Effector memory CD4-positive, alpha-beta T cell (primary cell): ENCODE results near the gene CFAP221.

Experiments used
- DNase-seq, 3 donors: peaks; one replicate each; pipeline ENCODE4 v3.0.0-alpha.2; 2020
- H3K27ac ChIP-seq: 2 replicates; pipeline ENCODE4 v1.7.0; 2013; ENCODE audit warnings: mild to moderate bottlenecking, low read length, moderate library complexity; ENCODE audit not compliant: insufficient read depth, poor library complexity, severe bottlenecking
- H3K27me3 ChIP-seq: replicated peaks from 2 replicates; pipeline ENCODE4 v1.7.0; 2013; ENCODE audit warnings: mild to moderate bottlenecking, low read length; ENCODE audit not compliant: insufficient read depth, control insufficient read depth, poor library complexity, severe bottlenecking
- H3K36me3 ChIP-seq: 2 replicates; pipeline ENCODE4 v1.7.0; 2013; ENCODE audit warnings: mild to moderate bottlenecking, low read length, moderate library complexity; ENCODE audit not compliant: control insufficient read depth, insufficient read depth
- H3K4me1 ChIP-seq: 2 replicates; pipeline ENCODE4 v1.7.0; 2013; ENCODE audit warnings: low read length, mild to moderate bottlenecking; ENCODE audit not compliant: control insufficient read depth, insufficient read depth, poor library complexity, severe bottlenecking
- H3K4me3 ChIP-seq: 2 replicates; pipeline ENCODE4 v1.7.0; 2013; ENCODE audit warnings: low read length, low read depth, mild to moderate bottlenecking; ENCODE audit not compliant: insufficient read depth, poor library complexity, severe bottlenecking
- H3K9me3 ChIP-seq: 2 replicates; pipeline ENCODE4 v1.7.0; 2013; ENCODE audit warnings: mild to moderate bottlenecking, low read length, moderate library complexity; ENCODE audit not compliant: control insufficient read depth

CFAP221 gene

GRCh38 chr2:119650206-119650605, 106.0 kb downstream of the CFAP221 start:
- H3K9me3 ChIP-seq, result no peaks in the 10 kb centered on the region
- DNase-seq, result no peak
- H3K27me3 ChIP-seq, result no peaks in the 10 kb centered on the region
- H3K4me1 ChIP-seq, result no peaks in the 10 kb centered on the region
- H3K4me3 ChIP-seq, result no peak overlapping the region
- no peak overlapping the region for H3K27ac ChIP-seq
- no peaks in the 10 kb centered on the region for H3K36me3 ChIP-seq

GRCh38 chr2:119650846-119651370, 106.7 kb downstream of the CFAP221 start:
- H3K4me3 ChIP-seq, result no peak overlapping the region
- no peaks in the 10 kb centered on the region for H3K9me3 ChIP-seq
- no peak overlapping the region for H3K27ac ChIP-seq
- H3K27me3 ChIP-seq, result no peaks in the 10 kb centered on the region
- no peaks in the 10 kb centered on the region for H3K36me3 ChIP-seq
- no peaks in the 10 kb centered on the region for H3K4me1 ChIP-seq
- DNase-seq, result no peak

DNA sequence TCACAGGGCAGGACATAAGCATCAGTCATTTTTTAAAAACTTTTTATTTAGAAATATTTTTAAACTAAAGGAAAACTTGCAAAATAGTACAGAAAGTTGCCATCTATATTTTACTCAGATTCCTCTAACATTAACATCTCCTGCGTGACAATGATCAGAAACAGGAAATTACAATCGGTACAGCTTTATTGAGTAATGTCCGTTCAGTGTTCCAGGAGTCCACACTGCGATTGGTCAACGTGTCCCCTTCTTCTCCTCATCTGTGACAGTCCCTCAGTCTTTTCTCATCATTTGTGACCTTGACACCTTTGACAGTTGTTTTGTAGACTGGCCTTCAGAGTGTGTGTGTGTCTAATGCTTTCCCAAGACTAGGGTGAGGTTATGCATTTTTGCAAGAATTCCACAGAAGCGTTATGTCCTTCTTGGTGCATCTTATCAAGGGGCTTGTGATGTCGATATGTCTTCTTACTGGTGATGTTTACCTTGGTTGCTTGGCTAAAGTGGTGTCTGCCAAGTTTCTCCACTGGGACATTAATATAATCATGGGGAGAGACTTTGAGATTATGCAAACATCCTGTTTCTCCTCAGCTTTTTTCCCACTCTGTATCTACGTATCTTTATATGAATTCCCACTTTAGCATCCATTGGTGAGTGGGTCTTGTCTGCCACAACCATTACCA, 113.4 kb downstream of the CFAP221 start:
- DNase-seq, result no peak
- Histone ChIP-seq H3K27ac (no peak overlapping the region), H3K4me3 (no peak overlapping the region), H3K4me1 (no peaks in the 10 kb centered on the region), H3K27me3 (no peaks in the 10 kb centered on the region), H3K9me3 (no peaks in the 10 kb centered on the region), H3K36me3 (no peaks in the 10 kb centered on the region)

GRCh38 chr2:119659601-119660342, 115.5 kb downstream of the CFAP221 start:
- H3K4me1 ChIP-seq, result no peaks in the 10 kb centered on the region
- DNase-seq, result no peak
- H3K4me3 ChIP-seq, result no peak overlapping the region
- no peaks in the 10 kb centered on the region for H3K36me3 ChIP-seq
- no peak overlapping the region for H3K27ac ChIP-seq
- no peaks in the 10 kb centered on the region for H3K27me3 ChIP-seq
- no peaks in the 10 kb centered on the region for H3K9me3 ChIP-seq

DNA sequence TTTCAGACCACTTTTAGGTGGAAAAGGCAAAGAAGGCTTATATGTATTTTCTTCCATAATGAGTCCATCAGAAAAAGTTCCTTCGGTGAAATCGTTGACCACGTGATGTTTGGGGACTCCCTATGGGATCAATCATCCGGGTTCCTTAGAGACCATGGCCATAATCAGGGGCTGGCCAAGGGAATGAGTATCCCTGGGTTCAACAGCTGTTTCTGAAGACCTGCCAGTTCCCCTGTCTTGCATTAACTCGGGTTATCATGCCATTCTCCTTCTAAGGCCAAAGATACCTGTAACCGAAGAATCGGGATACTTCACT, 116.1 kb downstream of the CFAP221 start:
- H3K9me3 ChIP-seq, result no peaks in the 10 kb centered on the region
- H3K4me3 ChIP-seq, result no peak overlapping the region
- no peak overlapping the region for H3K27ac ChIP-seq
- DNase-seq, result no peak
- no peaks in the 10 kb centered on the region for H3K27me3 ChIP-seq
- H3K4me1 ChIP-seq, result no peaks in the 10 kb centered on the region
- no peaks in the 10 kb centered on the region for H3K36me3 ChIP-seq

GRCh38 chr2:119662297-119662696, 118.0 kb downstream of the CFAP221 start:
- no peaks in the 10 kb centered on the region for H3K4me1 ChIP-seq

GRCh38 chr2:119668546-119668945, 124.3 kb downstream of the CFAP221 start:
- H3K4me3 ChIP-seq, result no peak overlapping the region
- no peaks in the 10 kb centered on the region for H3K36me3 ChIP-seq
- no peak overlapping the region for H3K27ac ChIP-seq
- no peaks in the 10 kb centered on the region for H3K9me3 ChIP-seq
- H3K27me3 ChIP-seq, result no peaks in the 10 kb centered on the region
- H3K4me1 ChIP-seq, result no peaks in the 10 kb centered on the region
- DNase-seq, result no peak

More at GRCh38 chr2:119662297-119662696, 118.0 kb downstream of the CFAP221 start:
- H3K27ac ChIP-seq, result no peak overlapping the region
- H3K9me3 ChIP-seq, result no peaks in the 10 kb centered on the region
- no peaks in the 10 kb centered on the region for H3K27me3 ChIP-seq
- H3K36me3 ChIP-seq, result no peaks in the 10 kb centered on the region
- H3K4me3 ChIP-seq, result no peak overlapping the region
- DNase-seq, result no peak

GRCh38 chr2:119671016-119671415, 126.8 kb downstream of the CFAP221 start:
- DNase-seq, result no peak
- no peaks in the 10 kb centered on the region for H3K36me3 ChIP-seq
- H3K27ac ChIP-seq, result no peak overlapping the region
- H3K27me3 ChIP-seq, result no peaks in the 10 kb centered on the region
- no peak overlapping the region for H3K4me3 ChIP-seq
- no peaks in the 10 kb centered on the region for H3K9me3 ChIP-seq
- no peaks in the 10 kb centered on the region for H3K4me1 ChIP-seq

DNA sequence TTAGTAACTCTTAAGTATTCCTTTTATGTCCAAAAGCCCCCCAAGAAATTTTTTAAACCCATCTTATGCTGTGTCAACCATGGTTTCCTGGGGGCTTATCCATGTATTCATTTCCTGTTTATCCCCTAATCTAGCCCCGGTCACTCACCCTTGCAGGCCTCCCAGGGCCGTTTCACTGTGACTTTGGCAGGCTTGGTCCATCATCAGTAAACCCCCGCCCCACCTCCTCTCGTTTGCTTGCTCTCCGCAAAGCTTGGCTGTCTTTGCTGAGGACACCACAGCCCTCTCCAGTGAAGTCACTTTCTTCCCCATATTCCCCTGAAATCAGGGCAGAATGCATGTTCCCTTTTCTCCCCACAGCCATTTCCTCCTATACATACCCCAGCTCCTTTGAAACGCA, 127.5 kb downstream of the CFAP221 start:
- Histone ChIP-seq H3K4me1 (no peaks in the 10 kb centered on the region), H3K27ac (no peak overlapping the region), H3K27me3 (no peaks in the 10 kb centered on the region), H3K9me3 (no peaks in the 10 kb centered on the region), H3K4me3 (no peak overlapping the region), H3K36me3 (no peaks in the 10 kb centered on the region)
- no peak for DNase-seq

DNA sequence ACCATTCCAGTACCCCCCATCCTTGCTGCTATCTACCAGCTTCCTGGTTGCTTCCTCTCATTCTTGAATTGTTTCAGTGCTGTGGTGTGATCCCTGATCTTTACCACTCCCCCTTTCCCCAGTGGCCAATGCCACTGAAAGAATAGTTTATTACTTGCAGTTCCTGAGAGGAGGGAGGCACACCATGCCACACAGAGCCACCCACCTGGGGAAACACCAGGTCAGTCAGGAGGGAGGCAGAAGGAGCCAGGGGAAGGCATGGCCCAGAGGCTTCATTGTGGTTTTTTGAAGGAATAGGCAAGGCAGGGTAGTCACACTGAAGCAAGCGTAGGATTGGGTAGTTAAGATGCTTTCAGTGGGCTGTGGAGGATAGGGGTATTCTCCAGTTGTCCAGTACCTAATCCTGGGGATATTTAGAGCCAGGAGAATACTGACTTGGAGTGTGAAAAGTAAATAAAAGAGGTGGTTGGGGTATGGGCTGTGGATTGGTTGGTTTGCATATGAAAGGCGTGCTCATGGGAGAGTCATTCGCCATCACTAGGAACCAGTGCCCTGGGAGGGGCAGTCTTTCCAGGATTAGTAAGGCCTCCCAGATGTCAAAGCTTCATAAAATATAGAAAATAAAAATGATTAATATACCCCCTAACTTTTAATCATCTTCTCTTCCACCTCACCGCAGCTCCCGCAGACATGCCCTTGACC, 128.1 kb downstream of the CFAP221 start:
- Histone ChIP-seq H3K4me1 (no peaks in the 10 kb centered on the region), H3K36me3 (no peaks in the 10 kb centered on the region), H3K4me3 (no peak overlapping the region), H3K27me3 (no peaks in the 10 kb centered on the region), H3K27ac (no peak overlapping the region), H3K9me3 (no peaks in the 10 kb centered on the region)
- DNase-seq, result no peak
